ENCODE measurements around the gene ERGIC3. TPM values are rescaled to one million over a fixed set of nuclear protein-coding genes. Genes with fewer than 3 reads are reported as not detected.

The ERGIC3 gene
- polyA plus RNA-seq, 2 of the 4 experiments (the other 2 are of a cell fraction) = 239 to 343 TPM

DNA sequence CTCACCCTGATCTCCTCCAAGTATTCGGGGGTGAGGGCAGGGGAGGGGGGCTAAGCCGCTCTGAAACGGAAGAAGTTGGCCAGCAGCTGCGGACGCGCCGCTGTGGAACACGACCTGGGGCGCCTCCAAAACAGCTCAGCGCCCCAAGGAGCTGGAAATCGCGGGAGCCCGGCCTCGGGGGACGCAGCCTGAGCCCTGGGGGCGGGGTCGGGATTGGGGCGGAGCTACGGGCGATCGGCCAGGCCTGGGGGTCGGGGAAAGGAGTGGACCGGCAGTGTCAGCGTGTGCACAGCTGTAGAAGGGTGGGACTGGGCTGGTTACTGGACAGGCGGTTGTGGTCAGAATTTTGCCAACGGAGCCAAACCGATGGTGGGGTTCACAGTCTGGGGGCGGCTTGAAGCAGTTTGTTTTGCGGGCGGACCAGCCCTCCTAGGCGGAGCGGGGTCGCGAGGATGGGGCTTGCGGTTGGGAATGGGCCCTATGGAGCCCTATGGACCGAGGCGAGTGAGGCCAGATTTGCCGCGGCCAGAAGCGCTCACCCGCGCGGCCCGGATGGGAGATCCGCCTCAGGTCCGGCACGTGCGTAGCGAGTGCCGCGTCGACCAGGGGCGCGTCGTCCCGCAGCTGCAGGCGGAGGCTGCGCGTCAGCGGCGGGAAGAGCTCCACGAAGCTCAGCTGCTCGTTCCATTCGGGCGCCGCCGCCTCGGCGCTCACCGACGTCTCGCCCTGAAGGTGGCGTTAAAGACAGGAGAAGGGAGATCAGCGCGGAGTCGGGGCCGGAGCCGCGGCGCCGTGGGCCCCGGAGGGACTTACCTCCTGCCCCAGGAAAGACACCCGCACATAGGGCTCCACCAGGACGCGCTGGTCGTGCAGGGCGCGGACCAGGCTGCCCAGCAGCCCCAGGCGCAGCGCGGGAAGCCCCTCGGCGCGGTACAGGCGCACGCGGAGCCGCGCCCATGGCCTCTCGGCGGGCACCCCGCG is 59.4 kb downstream of the ERGIC3 start (continued):
- TF ChIP-seq, protein P1, sequence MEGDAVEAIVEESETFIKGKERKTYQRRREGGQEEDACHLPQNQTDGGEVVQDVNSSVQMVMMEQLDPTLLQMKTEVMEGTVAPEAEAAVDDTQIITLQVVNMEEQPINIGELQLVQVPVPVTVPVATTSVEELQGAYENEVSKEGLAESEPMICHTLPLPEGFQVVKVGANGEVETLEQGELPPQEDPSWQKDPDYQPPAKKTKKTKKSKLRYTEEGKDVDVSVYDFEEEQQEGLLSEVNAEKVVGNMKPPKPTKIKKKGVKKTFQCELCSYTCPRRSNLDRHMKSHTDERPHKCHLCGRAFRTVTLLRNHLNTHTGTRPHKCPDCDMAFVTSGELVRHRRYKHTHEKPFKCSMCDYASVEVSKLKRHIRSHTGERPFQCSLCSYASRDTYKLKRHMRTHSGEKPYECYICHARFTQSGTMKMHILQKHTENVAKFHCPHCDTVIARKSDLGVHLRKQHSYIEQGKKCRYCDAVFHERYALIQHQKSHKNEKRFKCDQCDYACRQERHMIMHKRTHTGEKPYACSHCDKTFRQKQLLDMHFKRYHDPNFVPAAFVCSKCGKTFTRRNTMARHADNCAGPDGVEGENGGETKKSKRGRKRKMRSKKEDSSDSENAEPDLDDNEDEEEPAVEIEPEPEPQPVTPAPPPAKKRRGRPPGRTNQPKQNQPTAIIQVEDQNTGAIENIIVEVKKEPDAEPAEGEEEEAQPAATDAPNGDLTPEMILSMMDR (IDR thresholded peaks at IDR 0.05) = peak; percentile 55
- TF ChIP-seq HOXB5 (CRISPR knock-in tag; IDR thresholded peaks at IDR 0.05) (0 out of 2 replicates have a peak, but pooled peaks have one; percentile 46), RCOR1 (IDR thresholded peaks at IDR 0.05; ENCODE audit: low read depth, low read length) (no peak), CBX8 (IDR thresholded peaks at IDR 0.05) (no peak), TFCP2L1 (CRISPR knock-in tag; IDR thresholded peaks at IDR 0.05) (0 out of 2 replicates have a peak, but pooled peaks have one; percentile 12), CEBPB (IDR thresholded peaks at IDR 0.05) (no peak)
- TF ChIP-seq, protein P2, sequence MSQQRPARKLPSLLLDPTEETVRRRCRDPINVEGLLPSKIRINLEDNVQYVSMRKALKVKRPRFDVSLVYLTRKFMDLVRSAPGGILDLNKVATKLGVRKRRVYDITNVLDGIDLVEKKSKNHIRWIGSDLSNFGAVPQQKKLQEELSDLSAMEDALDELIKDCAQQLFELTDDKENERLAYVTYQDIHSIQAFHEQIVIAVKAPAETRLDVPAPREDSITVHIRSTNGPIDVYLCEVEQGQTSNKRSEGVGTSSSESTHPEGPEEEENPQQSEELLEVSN (IDR thresholded peaks at IDR 0.05; ENCODE audit: borderline replicate concordance, low read depth) = peak; percentile 99

DNA sequence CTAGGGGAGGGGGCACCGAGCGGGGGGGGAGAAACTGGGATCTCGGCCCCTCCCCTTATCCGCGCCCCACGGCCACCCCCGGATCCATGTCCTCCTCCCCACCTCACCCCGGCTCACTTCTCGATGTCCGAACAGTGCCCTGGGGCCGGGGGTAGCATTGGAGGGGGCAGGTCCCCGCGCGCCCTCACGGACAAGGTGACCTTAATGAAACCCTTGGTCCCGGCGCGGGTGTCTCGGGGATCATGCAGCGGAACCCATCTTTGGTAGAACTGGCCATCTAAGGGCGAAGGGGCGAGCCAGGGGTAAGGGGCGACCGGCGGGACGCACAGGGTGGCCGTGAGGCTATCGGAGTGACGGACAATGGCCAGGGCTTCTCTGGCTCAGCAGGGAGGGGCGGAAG is 60.1 kb downstream of the ERGIC3 start:
- H3K4me3 ChIP-seq = peak overlapping the region; percentile 44
- peak overlapping the region; percentile 65 to 85; a peak in 5 of 6 replicates for H3K27ac ChIP-seq
- TF ChIP-seq PHF8 (IDR thresholded peaks at IDR 0.05; ENCODE audit: borderline replicate concordance, low read depth) (no peak), JUN (IDR thresholded peaks at IDR 0.05) (no peak), EHF (CRISPR knock-in tag; IDR thresholded peaks at IDR 0.05) (no peak), ZFP36 (IDR thresholded peaks at IDR 0.05; ENCODE audit: borderline replicate concordance, partially characterized antibody) (no peak), HEYL (CRISPR knock-in tag; IDR thresholded peaks at IDR 0.05) (no peak), TP53 (CRISPR knock-in tag; IDR thresholded peaks at IDR 0.05) (no peak), HOXB5 (CRISPR knock-in tag; IDR thresholded peaks at IDR 0.05) (no peak), RARB (CRISPR knock-in tag; IDR thresholded peaks at IDR 0.05) (no peak), CBX8 (IDR thresholded peaks at IDR 0.05) (no peak), NPAS2 (CRISPR knock-in tag; IDR thresholded peaks at IDR 0.05; ENCODE audit: borderline replicate concordance) (no peak), ZC3H11A (IDR thresholded peaks at IDR 0.05) (no peak), NR3C1 (IDR thresholded peaks at IDR 0.05) (no peak), GATA3 (IDR thresholded peaks at IDR 0.05; ENCODE audit: borderline replicate concordance) (no peak), NFE2L2 (conservative IDR thresholded peaks at IDR 0.05; ENCODE audit: low read length) (no peak), RAD21 (conservative IDR thresholded peaks at IDR 0.05 in 1 of 2, IDR thresholded peaks at IDR 0.05 in 1 of 2) (no peak)
- TF ChIP-seq, protein P3, sequence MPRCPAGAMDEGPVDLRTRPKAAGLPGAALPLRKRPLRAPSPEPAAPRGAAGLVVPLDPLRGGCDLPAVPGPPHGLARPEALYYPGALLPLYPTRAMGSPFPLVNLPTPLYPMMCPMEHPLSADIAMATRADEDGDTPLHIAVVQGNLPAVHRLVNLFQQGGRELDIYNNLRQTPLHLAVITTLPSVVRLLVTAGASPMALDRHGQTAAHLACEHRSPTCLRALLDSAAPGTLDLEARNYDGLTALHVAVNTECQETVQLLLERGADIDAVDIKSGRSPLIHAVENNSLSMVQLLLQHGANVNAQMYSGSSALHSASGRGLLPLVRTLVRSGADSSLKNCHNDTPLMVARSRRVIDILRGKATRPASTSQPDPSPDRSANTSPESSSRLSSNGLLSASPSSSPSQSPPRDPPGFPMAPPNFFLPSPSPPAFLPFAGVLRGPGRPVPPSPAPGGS (IDR thresholded peaks at IDR 0.05) = no peak
- TF ChIP-seq, protein P2 (IDR thresholded peaks at IDR 0.05; ENCODE audit: borderline replicate concordance, low read depth) = no peak
- TF ChIP-seq, protein P4, sequence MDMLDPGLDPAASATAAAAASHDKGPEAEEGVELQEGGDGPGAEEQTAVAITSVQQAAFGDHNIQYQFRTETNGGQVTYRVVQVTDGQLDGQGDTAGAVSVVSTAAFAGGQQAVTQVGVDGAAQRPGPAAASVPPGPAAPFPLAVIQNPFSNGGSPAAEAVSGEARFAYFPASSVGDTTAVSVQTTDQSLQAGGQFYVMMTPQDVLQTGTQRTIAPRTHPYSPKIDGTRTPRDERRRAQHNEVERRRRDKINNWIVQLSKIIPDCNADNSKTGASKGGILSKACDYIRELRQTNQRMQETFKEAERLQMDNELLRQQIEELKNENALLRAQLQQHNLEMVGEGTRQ (IDR thresholded peaks at IDR 0.05) = no peak
- TF ChIP-seq, protein P5, sequence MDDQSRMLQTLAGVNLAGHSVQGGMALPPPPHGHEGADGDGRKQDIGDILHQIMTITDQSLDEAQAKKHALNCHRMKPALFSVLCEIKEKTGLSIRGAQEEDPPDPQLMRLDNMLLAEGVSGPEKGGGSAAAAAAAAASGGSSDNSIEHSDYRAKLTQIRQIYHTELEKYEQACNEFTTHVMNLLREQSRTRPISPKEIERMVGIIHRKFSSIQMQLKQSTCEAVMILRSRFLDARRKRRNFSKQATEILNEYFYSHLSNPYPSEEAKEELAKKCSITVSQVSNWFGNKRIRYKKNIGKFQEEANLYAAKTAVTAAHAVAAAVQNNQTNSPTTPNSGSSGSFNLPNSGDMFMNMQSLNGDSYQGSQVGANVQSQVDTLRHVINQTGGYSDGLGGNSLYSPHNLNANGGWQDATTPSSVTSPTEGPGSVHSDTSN (IDR thresholded peaks at IDR 0.05) = no peak
- ATAC-seq = no peak
- ChIA-PET POLR2A (interaction anchor here (1.1 to 1.4 kb wide), 2 partner anchors 14 to 17 kb away, joined by 3 to 8 read pairs; partner anchors contain the start of gene SPAG4), CTCF (interaction anchor here (0.8 to 4.0 kb wide), 8 partner anchors 11 to 217 kb away, joined by 3 to 19 read pairs (median 4); partner anchors contain the start of genes CPNE1, RBM12 and SPAG4)
- no peaks in the 10 kb centered on the region for H3K9me3 ChIP-seq
- DNase-seq (ENCODE audit: low read depth in 1 of 2, low spot score in 1 of 2) = no peak
- WGBS (ENCODE audit: missing lambda C conversion rate) = 83% methylated on average over 24 of the region's 30 CpGs
- no peak for FAIRE-seq
- H3K4me2 ChIP-seq = peak overlapping the region; percentile 81
- peaks cover 13% of the 10 kb centered on the region for H3K4me1 ChIP-seq

Data from A549 (cell line).